ENCODE measurements around the gene ATXN7.

The ATXN7 gene

DNA sequence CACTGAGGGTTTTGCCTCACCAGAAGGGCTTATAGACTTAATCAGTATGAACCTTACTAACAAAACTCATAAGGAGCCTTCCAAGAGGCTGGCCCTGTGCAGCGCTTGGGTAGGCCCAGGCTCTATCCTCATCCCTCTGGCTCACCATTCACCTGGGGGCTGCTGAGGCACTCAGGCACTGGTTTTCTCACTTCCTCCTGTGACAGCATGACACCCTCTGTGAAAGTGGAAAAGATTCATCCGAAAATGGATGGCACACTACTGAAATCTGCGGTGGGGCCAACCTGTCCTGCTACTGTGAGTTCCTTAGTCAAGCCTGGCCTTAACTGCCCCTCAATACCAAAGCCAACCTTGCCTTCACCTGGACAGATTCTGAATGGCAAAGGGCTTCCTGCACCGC lies 118.3 kb downstream of the ATXN7 start:
- TF ChIP-seq, protein P1, sequence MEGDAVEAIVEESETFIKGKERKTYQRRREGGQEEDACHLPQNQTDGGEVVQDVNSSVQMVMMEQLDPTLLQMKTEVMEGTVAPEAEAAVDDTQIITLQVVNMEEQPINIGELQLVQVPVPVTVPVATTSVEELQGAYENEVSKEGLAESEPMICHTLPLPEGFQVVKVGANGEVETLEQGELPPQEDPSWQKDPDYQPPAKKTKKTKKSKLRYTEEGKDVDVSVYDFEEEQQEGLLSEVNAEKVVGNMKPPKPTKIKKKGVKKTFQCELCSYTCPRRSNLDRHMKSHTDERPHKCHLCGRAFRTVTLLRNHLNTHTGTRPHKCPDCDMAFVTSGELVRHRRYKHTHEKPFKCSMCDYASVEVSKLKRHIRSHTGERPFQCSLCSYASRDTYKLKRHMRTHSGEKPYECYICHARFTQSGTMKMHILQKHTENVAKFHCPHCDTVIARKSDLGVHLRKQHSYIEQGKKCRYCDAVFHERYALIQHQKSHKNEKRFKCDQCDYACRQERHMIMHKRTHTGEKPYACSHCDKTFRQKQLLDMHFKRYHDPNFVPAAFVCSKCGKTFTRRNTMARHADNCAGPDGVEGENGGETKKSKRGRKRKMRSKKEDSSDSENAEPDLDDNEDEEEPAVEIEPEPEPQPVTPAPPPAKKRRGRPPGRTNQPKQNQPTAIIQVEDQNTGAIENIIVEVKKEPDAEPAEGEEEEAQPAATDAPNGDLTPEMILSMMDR (conservative IDR thresholded peaks at IDR 0.05; ENCODE audit: low read length): no peak
- no peak overlapping the region for H3K4me3 ChIP-seq (ENCODE audit: low read length)
- no peak for DNase-seq (ENCODE audit: low read depth)

DNA sequence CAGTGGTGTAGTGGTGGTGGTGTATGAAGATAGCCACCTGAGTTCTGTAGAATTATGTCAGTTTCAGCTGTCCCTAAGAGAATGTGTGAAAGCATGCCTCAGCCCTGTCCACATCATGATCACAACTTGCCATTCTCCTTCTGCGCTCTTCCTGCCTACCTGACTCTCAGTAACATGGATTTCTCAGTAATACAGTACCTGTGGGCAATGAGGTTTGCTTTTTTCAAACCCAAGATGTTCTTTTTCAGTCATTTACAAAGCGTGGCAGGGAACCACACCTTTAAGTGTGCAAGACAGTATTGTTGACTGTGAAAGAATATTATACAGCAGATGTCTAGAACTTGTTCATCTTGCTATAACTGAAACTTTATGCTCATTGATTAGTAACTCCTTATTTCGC lies 120.7 kb downstream of the ATXN7 start:
- TF ChIP-seq, protein P1 (conservative IDR thresholded peaks at IDR 0.05; ENCODE audit: low read length): no peak
- no peak overlapping the region for H3K4me3 ChIP-seq (ENCODE audit: low read length)
- DNase-seq (ENCODE audit: low read depth): no peak

DNA sequence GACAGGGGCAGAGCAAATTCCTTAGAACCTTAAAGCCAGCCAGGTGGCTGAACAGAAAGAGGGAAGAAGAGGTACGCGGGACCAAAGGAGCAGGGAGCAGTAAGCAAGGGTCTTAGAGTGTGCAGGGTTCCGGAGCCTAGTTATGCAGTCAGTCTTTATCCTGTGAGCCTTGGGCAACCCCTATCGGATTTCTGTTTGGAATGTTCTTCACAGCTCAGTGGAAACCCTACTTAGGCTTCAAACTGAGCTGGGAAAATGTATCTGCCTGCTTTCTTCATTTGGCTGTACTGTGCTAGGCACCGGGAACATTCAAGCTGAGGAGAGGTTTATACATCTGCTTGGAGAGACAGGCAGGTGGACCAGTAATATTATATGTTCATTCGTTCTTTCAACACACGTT lies 122.5 kb downstream of the ATXN7 start:
- no peak overlapping the region for H3K4me3 ChIP-seq (ENCODE audit: low read length)
- TF ChIP-seq, protein P1 (conservative IDR thresholded peaks at IDR 0.05; ENCODE audit: low read length): no peak
- DNase-seq (ENCODE audit: low read depth): no peak

DNA sequence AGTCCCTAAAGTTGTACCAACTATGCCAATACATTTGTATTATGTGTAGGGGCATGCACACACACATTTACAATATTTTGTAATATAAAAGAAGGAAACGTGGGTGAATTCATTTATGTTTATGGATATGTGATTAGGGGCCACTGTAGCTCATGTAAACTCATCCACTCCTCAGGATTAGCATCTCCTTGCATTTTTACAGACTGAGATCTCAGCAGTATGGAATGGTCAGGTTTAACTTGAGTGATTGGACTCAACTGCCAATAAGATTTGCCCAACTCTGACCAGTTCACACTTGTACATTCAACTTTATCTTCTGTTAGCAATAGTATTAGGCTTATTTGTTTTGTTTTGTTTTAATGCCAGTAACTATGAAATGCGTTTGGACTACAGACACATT lies 123.2 kb downstream of the ATXN7 start:
- TF ChIP-seq, protein P1 (conservative IDR thresholded peaks at IDR 0.05; ENCODE audit: low read length): no peak
- H3K4me3 ChIP-seq (ENCODE audit: low read length): no peak overlapping the region
- no peak for DNase-seq (ENCODE audit: low read depth)

DNA sequence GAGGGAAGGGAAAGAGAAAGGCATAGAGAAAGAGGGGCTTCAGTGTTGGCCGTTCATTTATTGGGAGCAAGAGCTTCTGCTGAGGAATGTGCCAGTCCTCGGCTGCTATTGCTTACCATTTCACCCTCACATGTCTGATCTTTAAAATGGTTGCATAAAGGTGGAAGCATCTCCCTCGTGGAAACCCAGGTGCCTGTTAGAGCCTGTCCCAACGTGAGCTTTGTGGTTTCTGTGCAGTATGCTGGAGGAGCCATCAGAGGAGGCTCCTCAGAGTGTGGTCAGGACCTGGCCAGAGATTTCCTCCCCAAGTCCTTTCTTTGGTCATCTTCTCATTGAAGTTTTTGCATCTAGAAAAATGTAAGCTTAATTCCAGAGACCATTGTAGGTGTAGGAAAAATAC lies 125.3 kb downstream of the ATXN7 start:
- no peak for DNase-seq (ENCODE audit: low read depth)
- TF ChIP-seq, protein P1 (conservative IDR thresholded peaks at IDR 0.05; ENCODE audit: low read length): no peak
- no peak overlapping the region for H3K4me3 ChIP-seq (ENCODE audit: low read length)

DNA sequence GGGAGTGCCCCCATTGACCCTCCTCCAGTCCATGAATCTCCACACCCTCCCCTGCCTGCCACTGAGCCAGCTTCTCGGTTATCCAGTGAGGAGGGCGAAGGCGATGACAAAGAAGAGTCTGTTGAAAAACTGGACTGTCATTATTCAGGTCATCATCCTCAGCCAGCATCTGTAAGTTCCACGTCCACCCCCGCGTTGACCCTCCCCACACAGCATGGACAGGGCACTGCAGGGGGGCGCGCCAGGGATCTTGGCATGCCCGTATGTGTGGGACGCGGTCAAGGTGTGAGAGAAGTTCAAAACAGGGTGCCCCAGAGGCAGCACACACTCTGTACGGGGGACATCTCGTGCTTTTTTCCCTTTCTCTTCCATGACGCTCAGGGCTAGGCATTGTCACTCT lies 126.5 kb downstream of the ATXN7 start:
- DNase-seq (ENCODE audit: low read depth): no peak
- no peak overlapping the region for H3K4me3 ChIP-seq (ENCODE audit: low read length)
- TF ChIP-seq, protein P1 (conservative IDR thresholded peaks at IDR 0.05; ENCODE audit: low read length): no peak

DNA sequence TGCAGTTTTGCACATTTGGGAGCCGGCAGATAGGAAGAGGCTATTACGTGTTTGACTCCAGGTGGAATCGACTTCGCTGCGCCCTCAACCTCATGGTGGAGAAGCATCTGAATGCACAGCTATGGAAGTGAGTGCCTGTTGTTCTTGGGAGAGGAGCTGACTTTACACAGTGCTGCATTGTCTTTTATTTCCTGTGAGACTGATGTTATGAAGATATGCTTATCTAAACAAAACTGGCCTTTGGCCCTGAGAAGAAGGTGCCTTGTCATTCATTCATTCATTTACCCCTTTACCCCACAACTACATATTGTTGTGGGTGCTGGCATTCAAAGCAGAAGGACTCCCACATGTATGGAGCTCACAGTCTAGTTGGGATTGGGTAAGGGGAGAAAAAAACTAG lies 127.1 kb downstream of the ATXN7 start:
- DNase-seq (ENCODE audit: low read depth): no peak
- no peak overlapping the region for H3K4me3 ChIP-seq (ENCODE audit: low read length)
- TF ChIP-seq, protein P1 (conservative IDR thresholded peaks at IDR 0.05; ENCODE audit: low read length): no peak

Measured in AG10803 (cell line).